Posterior vena cava (tissue), 2 donors: Measurements from ENCODE around the gene CASP1. TPM values are rescaled to one million over a fixed set of nuclear protein-coding genes. Genes with fewer than 3 reads are reported as not detected.

Experiments used
- DNase-seq: peaks from one replicate; pipeline ENCODE4 v3.0.0-alpha.2; 2020; ENCODE audit warnings: low spot score
- intact Hi-C, 2 donors: fragments of 100-400 bp; cut with DNase I; formaldehyde crosslinking; loops; one replicate each; pipeline versions ENCODE4 v1.14.1 to v1.14.2; 2022 to 2023
- total RNA-seq, 2 donors: library from RNA; stranded (reverse); fragmentation: NEBNext Ultra II Directional; extraction: Animal tissue kit (Norgen Biotek cat#: 25700); gene quantifications; one replicate each; pipeline ENCODE4 v1.2.1, GENCODE V29; 2021
- donor health status: DM: yes; HTN: yes; CAD: no.
- donor health status: DM: yes; HTN: yes; CAD: no.

CASP1 gene
- total RNA-seq, 2 donors from 2014 or later, result 14.9 to 16.3 TPM

GRCh38 chr11:104999721-105000120 is 35.2 kb downstream of the CASP1 start:
- intact Hi-C loops, result no loop called here
- DNase-seq, result no peak

- intact Hi-C loops, result no loop called here
- DNase-seq, result no peak
Observed at GRCh38 chr11:104997288-104997687, 37.7 kb downstream of the CASP1 start.

DNA sequence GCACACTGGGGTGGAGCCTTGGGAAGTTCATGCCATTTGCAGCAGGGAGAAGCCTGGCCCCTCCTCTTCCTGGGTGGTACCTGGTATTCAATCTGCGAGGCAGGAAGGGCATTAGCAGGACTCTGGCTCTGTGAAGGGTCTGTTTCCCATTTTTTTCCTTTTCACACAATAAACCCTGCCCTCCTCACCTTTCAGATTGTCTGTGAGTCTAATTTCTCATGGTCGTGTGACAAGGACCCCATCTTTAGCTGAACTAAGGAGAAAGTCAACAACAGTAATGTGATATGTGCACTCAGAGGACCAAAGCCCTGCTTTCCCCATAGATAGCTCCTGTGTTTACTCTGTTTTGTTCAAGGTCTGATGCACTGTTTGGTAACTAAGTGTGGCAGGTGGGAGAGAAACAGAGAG is 39.9 kb downstream of the CASP1 start:
- intact Hi-C loops, result no loop called here
- no peak for DNase-seq

GRCh38 chr11:104992781-104993180 is 42.2 kb downstream of the CASP1 start:
- intact Hi-C loops, result no loop called here
- DNase-seq, result no peak

DNA sequence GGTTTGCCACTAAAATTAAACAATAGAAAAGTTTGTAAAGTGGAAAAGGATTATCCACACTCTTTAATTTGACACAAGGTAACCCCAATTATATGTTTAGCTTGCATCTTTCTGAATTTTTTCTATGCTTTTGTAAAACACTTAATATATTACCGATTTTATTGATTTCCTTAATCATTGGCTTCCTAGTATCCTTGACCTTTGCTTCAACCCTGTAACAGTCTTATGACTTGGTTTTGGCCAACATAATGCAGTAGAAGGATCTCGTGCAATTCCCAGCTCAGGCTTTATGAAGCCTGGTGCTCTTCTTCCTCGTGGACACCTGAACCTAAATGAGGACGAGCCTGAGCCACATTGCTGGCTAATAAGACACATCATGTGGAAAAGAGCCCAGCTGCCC is 43.0 kb downstream of the CASP1 start:
- intact Hi-C loops, result no loop called here
- no peak for DNase-seq

GRCh38 chr11:104984808-104985207 is 50.1 kb downstream of the CASP1 start:
- intact Hi-C loops, result no loop called here
- DNase-seq, result no peak

- intact Hi-C loops, result no loop called here
- no peak for DNase-seq
Observed at GRCh38 chr11:104979839-104980238, 55.1 kb downstream of the CASP1 start.

Other genes with a start within 250 kb of the CASP1 start
- 1 to 10 TPM; 1.5 to 2.0 TPM for gene CASP12, start 136.7 kb downstream of the CASP1 start, total RNA-seq
- gene CASP4, start 66.6 kb downstream of the CASP1 start, total RNA-seq, result 10 to 100 TPM; 43.5 to 57.3 TPM
- under 1 TPM; 0.24 to 0.42 TPM for gene CASP5, start 12.0 kb downstream of the CASP1 start, total RNA-seq
- 10 to 100 TPM in 1 of 2 donors, 1 to 10 TPM in 1; 7.3 to 13.2 TPM for gene CARD16, start 10.2 kb upstream of the CASP1 start, total RNA-seq
- gene CARD18, start 104.6 kb upstream of the CASP1 start, total RNA-seq, result not detected